ENCODE data around the gene REEP1.
"Not testable (repeated sequence)": the region's sequence is repeated elsewhere in the genome, so short reads cannot be mapped to it uniquely, and the experiment has no call there.

Gene REEP1

DNA sequence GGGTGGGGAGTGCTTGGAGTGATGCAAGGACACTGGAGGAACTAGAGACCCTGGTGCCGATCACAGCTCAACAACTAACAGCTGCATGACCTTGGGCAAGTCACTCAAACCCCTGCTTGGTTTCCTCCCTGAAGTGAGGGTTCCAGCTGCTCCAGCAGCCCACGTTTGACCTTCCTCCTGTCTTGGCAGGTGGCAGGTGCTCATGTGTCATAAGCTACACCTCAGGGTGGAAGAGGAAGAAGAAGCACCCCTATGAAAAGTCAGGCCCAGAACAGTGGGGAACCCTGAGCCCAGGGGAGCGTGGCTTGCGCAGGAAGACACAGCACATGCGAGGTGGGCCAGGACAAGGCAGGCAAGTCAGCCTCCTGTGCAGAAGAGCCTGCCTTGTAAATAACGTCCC lies 95.8 kb downstream of the REEP1 start:
- no peak for DNase-seq

DNA sequence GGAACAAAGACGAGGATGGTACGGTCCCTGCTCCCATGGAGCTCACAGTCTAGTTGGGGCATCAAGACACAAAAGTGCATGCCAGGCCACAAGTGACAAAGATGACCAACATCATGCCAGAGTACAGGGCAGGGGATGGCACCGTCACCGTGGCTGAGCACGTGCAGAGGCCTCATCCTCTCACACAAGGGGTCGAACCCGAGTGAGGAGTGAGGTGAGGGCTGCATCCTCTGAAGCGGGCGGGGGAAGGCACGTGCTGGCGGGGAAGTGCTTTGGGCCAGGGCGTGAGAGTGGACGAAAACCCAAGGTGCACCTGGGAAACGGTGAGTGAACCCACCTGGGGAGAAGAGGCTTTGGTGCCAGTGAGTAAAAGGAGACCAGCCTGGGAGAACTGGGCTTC lies 97.2 kb downstream of the REEP1 start:
- no peak for DNase-seq

DNA sequence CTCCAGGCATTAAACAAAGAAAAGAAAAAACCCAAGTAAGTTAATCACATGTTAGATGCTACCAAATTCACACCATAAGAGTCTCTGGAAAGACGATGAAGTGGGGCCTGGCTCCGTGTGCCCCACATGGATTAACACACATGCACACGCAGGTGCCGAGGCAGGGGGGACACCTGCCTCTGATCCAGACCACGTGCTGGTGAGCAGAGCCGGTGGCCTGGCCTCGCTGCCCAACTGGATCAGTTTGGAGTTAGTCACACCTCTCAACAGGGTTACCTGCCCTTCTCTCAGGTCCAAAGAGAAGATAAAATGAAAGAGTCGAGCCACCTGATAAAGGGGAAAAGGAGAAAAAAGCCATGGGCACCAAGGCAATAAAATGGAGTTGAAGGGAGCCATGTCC lies 97.7 kb downstream of the REEP1 start:
- DNase-seq: no peak

DNA sequence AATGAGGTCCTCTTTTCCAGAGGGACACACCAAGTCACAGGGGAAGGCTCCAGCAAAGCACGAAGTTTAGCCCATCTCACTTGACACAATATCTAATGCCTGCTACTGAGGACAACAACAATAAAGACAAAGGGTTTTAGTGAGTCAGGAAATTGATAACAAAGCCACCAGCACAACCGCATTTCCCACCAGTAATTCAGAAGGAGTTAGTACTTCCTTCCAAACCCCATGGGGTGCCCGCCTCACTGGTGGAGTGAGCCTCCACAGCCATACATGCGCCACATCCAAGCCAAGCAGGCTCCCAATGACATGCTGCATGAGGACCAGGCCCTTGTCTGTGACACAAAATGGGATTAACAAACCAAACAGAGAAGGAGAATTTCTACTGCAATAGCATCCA lies 98.1 kb downstream of the REEP1 start:
- DNase-seq: no peak

DNA sequence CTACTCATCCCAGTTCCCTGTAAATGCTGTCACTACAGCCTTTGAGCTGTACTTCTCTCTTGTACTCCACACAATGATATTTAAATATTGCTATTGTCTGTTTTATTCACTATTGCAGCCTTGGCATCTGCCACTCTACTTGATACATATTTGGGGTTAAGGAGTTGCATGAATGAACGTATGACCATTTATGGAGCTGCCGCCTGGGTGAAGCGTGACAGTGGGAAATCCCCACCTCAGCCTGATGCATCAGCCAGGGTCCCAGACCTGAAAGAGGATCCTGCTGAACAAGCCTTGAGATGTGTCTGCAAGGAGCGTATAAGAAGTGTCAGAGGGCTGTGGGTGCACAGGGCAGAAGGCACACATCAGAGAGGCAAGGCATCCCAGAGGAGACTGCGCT lies 99.1 kb downstream of the REEP1 start:
- DNase-seq: no peak

DNA sequence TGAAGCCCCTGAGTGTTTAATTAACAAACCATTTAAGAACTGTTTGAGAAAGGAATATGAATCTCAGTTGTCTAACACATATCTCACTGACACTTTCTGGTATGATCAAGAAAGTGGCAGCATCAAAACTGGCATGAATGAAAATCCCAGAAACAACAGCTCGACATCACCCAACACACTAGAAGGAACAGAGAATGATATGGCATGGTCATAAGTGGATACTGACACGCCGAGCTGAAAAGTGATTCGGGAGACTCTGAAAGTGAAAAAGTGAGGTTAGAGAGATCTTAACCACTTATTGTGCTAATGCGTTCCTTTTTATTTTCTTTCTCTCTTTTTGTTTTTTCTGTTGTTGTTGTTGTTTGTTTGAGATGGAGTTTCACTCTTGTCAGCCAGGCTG lies 100.3 kb downstream of the REEP1 start:
- DNase-seq: no peak

DNA sequence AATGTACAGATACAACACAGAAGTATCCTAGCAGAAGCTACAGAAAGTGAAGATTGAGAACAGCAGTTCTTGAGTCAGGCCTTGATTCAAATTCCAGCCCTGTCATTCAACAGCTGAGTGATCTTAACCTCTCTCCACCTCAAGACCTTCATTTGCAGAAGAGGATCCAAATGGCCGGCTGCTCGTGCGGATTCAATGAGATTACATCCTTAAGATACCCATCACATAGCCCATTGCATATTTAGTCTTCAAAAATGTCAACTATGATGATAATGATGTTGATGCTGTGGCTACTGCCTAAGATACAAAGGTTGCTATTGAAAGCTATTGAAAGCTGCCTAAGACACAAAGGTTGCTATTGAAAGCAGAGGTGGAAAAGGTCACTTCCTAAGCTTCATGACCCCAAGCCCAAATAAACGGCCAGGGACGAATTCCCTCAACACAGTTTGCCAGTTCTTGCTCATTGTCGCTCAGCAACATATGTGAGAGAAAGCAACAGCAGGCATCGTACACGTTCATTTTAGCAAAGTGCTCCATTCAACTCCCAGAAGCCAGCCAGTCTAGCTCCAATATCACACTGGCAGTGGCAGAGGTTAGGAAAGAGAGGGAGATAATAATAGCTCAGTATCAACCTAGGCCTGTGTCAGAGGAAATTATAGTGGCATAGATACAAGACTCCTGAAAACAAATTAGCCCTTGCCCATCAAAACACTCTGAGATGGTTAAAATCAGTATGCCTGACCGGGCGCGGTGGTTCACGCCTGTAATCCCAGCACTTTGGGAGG lies 102.0 kb downstream of the REEP1 start:
- DNase-seq: no peak

DNA sequence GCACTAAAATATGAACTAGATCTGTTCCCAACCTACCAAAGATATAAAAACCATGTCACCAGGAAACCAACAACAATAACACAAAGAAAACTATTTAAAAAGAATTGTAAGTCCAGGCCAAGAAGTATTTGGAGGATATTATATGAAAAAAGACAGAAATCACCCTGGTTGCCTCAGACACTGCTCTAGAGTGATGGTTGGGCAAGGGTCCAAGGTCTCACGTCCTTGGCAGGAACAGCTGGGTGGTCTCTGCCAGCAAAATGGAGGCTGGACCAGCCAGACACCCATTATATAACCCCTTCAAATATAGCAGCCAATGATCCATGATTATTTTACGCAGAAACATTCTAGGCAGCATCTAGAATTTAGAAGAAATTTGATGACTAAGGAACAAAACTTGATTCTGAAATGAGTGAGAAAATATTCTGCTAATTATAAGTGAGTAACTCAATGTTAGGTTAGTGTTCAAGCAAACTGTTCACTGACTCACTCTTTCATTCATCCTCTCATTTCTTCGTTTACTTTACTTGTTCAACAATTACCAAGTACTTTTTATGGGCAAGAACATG lies 102.8 kb downstream of the REEP1 start:
- DNase-seq: no peak

DNA sequence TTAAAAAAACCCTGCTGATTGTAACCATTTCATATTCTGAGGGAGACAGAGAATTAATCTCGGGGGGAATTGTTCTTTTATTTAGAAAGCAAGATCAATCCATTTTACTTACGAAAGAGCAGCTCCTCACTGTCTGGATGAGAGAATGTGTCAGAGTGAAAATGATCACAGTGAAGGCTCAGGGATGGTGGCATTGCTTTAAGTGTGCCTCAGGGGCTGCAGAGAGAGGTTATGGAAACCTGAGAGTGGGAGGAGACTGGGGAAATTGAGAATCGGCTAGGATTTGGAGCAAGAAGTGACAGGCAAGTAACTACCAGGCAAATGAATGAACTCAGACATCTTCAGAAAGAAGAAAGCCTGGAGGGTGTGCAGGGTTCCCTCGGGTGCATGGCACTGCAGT lies 104.0 kb downstream of the REEP1 start:
- DNase-seq: no peak

DNA sequence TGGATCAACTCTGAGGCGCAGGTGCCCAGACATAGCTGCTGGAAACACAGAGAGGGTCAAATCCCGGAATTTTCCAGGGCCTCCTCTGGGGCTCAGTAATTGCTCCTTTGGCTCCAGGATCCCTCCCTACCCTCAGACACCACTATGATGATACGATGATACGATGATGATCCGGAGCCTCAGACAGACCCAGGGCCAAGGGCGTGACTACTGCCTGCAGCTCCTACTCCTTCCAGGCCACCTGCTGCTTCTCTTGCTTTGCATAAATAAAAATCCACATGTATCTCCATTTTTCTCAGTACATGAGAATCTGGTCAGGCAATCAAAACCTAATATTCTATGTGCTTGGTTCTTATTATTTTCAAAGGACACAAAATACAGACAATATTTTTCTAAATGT lies 104.5 kb downstream of the REEP1 start:
- DNase-seq: no peak

DNA sequence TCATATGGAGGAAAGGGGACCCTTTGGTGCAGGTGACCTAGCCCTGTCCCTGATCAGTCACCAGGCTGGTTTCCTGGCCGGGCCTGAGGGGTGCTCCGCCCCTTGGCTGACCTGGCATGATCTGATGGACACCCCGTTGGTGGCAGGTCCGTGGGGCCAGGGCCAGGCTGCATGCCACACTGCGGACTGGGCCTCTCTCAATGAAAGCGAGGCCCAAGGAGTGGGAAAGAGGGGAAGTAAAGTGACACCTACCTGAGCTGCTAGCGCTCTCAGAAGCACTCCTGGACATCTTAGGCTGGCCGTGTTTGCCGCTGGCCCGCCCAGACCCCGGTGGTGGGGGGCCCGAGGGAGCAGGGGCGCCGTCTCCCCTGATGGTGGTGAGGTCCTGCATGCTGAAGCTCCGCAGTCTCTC lies 105.0 kb downstream of the REEP1 start:
- no peak for DNase-seq

DNA sequence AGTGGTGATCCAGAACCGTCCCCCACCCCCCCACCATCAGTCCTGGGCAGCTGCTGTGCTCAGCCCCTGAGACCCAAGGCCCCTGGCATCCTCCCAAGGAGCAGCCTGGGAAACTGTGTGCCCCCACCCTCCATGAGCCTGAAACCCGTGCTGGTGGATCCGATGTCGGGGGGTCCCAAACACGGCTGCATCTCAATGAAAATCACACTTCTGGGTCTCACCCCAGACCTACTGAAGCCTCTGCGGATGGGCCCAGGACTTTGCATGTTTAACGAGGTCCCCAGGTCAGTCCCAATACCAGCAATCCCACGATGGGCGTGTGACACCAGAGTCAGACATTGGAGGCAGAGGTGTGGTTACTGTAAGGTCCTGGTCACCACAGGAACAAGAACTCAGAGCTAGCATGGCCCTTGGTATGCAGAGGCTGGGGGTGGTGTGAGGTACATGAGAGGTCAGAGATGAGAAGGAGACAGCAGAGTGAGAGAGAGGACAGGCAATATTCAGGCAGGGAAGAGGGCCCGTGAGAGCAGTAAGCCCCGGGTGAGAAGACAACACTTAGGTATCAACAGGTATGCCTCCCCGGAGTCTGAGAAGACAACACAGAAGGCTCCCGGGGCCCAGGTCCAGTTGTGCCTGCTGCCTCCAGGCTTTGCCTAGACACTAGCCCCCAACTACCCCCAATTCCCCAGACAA lies 105.6 kb downstream of the REEP1 start:
- DNase-seq: no peak

DNA sequence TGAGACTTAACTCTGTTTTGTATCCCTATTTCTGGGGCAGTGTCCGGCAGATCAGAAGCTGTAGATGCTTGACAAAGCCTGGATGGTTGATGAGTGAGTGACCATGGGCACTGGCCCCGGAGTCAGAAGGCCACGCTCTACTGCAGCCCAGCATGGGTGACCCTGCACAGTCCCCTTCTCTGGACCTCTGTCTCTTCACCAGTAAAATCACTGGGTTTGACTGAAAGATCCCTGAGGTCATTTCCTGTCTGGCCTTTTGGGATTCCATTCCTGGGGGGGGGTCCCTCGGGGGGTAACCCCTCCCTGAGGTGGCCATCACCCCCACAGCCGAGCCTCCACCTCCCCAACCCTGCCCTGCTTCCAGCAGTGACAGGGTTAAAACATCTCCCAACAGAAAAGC lies 106.5 kb downstream of the REEP1 start:
- no peak for DNase-seq

DNA sequence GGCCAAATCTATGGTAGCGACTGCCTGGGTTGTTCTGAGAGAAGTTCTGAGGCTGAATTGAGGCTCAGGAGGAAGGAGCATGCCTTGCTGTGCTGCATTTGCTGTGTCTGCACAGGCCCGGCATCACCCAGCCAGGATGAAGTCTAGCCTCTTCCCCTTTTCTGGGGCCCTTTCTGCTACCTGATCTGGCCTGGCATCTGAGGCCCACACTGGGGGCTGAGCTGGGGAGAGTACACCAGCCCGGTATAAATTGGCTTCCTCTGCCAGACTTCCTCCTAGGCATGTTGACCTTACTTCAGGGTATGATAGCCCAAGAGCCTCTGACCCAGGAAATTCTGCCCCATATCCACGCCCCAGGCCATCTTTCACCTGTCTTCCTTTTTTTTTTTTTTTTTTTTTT lies 108.2 kb downstream of the REEP1 start:
- DNase-seq: no peak

DNA sequence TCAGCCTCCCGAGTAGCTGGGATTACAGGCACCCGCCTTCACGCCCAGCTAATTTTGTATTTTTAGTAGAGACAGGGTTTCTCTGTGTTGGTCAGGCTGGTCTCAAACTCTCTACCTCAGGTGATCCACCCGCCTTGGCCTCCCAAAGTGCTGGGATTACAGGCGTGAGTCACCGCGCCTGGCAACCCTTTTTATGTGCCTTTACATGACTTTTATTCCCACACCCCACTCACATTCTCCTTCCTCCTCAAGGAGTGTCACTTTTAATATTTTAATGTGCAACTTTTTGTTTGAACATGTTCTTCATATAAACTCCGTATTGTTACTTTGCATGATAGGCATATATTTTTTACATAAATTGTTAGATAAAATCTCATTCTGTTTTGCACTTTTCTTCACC lies 108.9 kb downstream of the REEP1 start:
- not testable (repeated sequence) for DNase-seq

DNA sequence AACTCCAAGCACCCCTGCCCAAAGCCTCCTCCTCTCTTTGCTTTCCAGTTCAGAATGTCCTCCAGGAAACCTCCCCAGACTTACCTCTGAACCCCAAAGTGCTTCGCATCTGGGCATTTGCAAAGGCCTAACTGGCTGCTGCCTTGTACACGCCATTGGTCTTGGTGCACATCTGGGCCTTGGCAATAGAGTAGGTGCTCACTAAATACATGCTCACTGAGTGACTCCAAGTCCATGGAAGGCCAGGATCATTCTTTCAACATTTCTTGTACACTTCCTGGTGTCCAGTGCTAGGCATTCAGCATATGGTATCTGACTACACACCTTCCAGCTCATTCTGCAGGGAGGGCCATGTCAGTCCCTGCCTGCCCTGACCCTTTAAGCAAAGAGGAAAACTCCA lies 109.7 kb downstream of the REEP1 start:
- no peak for DNase-seq

DNA sequence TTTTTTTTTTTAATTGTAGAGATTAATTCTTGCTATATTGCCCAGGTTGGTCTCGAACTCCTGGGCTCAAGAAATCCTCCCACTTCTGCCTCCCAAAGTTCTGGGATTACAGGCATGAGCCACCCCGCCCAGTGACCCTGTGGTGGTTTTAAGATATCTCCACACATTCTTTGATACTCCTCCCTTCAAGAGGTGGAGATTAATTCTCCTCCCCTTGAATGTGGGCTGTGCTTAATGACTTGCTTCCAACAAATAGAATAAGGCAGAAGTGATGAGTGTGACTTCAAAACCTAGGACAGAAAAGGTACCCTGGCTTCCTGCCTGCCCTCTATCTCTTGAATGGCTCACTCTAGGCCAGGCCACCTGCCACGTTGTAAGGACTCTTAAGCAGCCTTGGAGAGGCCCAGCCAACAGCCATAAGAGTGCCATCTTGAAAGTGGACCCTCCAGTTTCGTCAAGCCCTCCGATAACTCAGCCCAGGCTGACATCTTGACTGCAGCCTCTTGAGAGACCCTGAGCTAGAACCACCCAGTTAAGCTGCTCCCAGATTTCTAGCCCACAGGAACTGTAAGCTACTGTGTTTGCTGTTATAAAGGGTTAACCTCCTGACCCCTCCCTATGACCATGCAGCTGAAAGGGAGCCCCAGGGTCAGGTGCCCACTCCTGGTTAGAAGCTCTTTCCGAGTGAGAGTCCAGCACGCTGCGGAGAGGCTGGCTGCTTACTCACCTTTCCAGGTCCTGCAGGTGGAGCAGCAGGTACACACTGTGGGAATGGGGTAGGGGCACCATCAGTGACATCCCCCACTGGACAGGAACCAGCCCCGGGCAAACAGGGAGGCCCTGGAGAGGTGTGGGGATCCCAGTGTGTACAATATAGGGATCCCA lies 110.5 kb downstream of the REEP1 start:
- no peak for DNase-seq

DNA sequence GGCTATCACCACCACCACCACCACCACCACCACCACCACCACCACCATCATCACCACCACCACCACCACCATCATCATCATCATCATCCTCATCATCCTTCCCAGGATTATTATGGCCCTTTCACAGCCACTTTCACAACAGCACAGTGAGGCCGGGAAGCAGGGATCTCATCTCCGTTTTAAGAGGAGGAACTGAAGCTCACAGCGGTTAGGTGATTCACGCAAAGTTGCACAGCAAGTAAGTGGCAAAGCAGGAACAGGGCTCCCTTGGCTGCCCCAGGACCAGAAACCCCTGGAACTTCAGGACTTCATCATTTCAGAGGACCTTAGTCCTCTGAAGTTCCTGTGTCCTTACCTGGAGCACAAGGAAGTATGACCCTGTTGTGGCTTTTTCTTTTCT lies 111.4 kb downstream of the REEP1 start:
- no peak for DNase-seq

DNA sequence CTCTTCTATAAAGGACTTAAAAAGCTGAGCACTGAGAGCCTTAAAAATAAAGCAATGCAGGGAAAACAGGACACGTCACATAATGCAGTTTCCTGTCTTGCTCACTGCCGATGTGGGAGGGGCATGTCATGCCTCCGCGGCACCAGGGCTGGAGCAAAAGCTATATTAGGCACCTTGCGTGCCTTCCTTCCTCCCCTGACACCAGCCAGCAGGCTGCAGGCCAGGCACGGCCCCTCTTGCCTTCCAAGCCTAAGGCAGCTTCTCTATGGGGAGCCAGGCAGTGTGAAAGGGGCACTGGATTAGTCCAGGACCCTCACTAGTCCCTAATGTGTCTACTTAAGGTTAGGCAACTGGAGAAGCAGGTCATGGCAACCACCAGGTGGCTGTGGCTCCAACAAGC lies 111.8 kb downstream of the REEP1 start:
- no peak for DNase-seq

DNA sequence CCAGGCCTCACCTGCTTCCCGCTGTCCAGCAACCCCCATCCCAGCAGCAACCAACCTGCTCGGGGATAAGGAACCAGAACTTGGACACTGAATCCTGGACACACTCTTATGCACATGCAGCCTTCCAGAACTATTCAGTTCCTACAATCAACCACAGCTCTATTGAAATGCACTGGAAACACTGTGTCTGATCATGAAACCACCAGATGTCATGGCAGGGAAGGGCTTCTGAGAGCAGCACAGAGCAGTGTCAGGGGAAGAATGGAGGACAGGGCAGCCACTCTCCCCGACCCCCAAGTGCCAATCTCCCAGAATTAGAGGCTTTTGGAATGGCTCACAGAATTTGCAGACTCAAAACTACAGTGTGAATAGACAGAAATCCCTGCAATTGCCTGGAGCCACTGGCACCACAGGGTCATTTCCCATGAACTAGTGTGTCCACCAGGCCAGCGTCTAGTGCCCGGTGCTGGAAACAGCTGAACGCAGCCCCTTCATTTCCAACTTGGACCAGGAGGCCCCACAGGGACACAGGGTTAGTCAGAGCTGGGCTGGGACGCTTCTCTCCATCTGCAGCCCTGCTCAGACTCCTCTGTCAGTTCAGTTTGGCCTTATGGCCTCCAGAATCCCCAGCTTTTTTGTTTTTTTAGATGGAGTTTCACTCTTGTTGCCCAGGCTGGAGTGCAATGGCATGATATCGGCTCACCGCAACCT lies 112.6 kb downstream of the REEP1 start:
- no peak for DNase-seq

DNA sequence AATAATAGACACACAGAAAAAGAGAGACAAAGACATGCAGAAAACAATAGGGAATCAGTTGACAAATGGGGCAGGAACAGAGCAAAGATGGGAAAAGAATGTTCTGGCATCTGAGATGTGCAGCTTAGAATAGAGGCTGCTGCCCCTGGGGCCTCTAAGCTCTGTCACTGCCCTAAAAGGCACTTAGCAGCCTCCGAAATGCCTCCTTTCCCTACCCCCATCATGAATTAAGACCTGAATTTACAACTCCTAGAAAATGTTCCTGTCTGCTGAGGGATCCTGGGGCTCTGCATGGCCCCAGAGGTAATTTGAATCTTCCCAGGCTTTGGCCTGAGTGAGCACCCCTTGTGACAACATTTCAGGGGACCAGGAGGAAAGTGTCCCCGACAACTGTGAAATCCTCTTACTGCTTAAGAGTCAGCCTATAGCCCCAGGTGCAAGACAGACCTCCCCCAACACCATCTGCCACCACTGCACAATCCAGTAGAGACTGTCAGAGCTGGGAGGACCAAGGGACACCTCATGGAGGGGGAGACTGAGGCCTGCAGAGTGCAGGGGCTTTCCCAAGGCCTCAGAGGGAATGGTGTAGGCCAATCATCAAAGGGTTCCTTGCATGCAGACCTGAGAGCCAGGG lies 113.4 kb downstream of the REEP1 start:
- DNase-seq: no peak

Measured in islet precursor cell (in vitro differentiated cells).